Endodermal cell (in vitro differentiated cells): Measurements from ENCODE around the gene LSAMP. TPM values are rescaled to one million over a fixed set of nuclear protein-coding genes. Genes with fewer than 3 reads are reported as not detected.

ENCODE experiments used
- DNase-seq: peaks from one replicate; pipeline ENCODE4 v3.0.0-alpha.2; 2017
- H3K27ac ChIP-seq: 2 replicates; pipeline ENCODE4 v1.5.1; 2013; ENCODE audit warnings: mild to moderate bottlenecking, low read depth, low read length, moderate library complexity
- H3K27me3 ChIP-seq: 2 replicates; pipeline ENCODE4 v1.6.1; 2013; ENCODE audit warnings: mild to moderate bottlenecking, low read length, moderate library complexity; ENCODE audit not compliant: insufficient read depth, control insufficient read depth, poor library complexity, severe bottlenecking
- H3K36me3 ChIP-seq: 2 replicates; pipeline ENCODE4 v1.7.0; 2013; ENCODE audit warnings: mild to moderate bottlenecking, low read length, moderate library complexity; ENCODE audit not compliant: control insufficient read depth, insufficient read depth
- H3K4me1 ChIP-seq: one replicate; pipeline ENCODE4 v1.7.0; 2013; ENCODE audit warnings: low read length; ENCODE audit not compliant: control insufficient read depth, insufficient read depth
- H3K4me3 ChIP-seq: 2 replicates; pipeline ENCODE4 v1.5.1; 2013; ENCODE audit warnings: mild to moderate bottlenecking, low read length, moderate library complexity
- H3K9ac ChIP-seq: 2 replicates; pipeline ENCODE4 v1.6.1; 2013; ENCODE audit warnings: mild to moderate bottlenecking, low read length, moderate library complexity; ENCODE audit not compliant: poor library complexity, severe bottlenecking; ENCODE audit errors: extremely low read depth
- H3K9me3 ChIP-seq: 2 replicates; pipeline ENCODE4 v1.6.1; 2013; ENCODE audit warnings: mild to moderate bottlenecking, low read length, moderate library complexity; ENCODE audit not compliant: control insufficient read depth
- H3K27ac Mint-ChIP-seq: 2 replicates; pipeline ENCODE4 v1.8.0; 2020; ENCODE audit warnings: mixed read lengths
- H3K27me3 Mint-ChIP-seq: 2 replicates; pipeline ENCODE4 v1.8.0; 2021; ENCODE audit warnings: mild to moderate bottlenecking, mixed read lengths; ENCODE audit not compliant: insufficient read depth
- H3K36me3 Mint-ChIP-seq: 2 replicates; pipeline ENCODE4 v1.8.0; 2020; ENCODE audit warnings: low read depth, mixed read lengths
- H3K4me1 Mint-ChIP-seq: 2 replicates; pipeline ENCODE4 v1.8.0; 2020; ENCODE audit warnings: mixed read lengths
- H3K4me3 Mint-ChIP-seq: 2 replicates; pipeline ENCODE4 v1.8.0; 2020; ENCODE audit warnings: mild to moderate bottlenecking, moderate library complexity, mixed read lengths
- H3K9me3 Mint-ChIP-seq: 2 replicates; pipeline ENCODE4 v1.8.0; 2020; ENCODE audit warnings: mild to moderate bottlenecking, mixed read lengths
- WGBS, 2 experiments: methylation state at CpG; one replicate each; pipeline versions ENCODE4 v1.1.5 to v1.1.7; 2013; ENCODE audit warnings: missing lambda C conversion rate in 2 of 2, mixed read lengths in 1 of 2; ENCODE audit not compliant: insufficient coverage in 1 of 2, insufficient read length in 1 of 2; 5-methylcytosine and 5-hydroxymethylcytosine counted together
- total RNA-seq, 2 donors: library from RNA; stranded (reverse); fragmentation: NEBNext Ultra II Directional in 1 of 2; extraction: Animal tissue kit (Norgen Biotek cat#: 25700) in 1 of 2; gene quantifications; 2 replicates in 1 of 2; 3 replicates in 1 of 2; pipeline ENCODE4 v1.2.1, GENCODE V29; 2021
- TF ChIP-seq, protein P1 (sequence below): fragments of 200-600 bp; sonication (generic); conservative IDR thresholded peaks from 2 replicates; pipeline ENCODE4 v1.5.0; 2021; ENCODE audit warnings: antibody characterized with exemption, mild to moderate bottlenecking

Gene LSAMP
- total RNA-seq, 2 donors from 2014 or later, result 4.4 to 10.2 TPM

DNA sequence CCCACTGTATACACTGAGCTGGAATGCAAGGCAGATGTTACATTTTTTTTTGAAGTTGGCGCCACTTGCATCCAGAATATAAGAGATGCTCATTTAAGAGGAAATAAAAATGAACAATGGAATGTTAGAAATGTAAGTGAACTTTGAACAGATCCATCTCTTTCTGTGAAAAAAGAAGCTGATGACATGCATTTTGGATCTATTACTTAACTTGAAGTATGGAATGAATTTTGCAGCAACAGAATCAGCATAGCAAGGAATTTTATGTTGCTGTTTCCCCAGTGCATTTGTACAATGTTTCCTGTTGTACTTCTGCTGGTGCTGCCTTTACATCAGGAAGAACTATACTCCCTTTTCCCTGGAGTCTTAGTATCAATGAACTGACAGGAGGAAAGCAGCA, 178.2 kb downstream of the LSAMP start:
- Mint-ChIP-seq H3K27ac (no peak overlapping the region), H3K4me1 (peaks cover 20% of the 10 kb centered on the region), H3K36me3 (no peaks in the 10 kb centered on the region), H3K9me3 (no peaks in the 10 kb centered on the region), H3K27me3 (peaks cover 11% of the 10 kb centered on the region), H3K4me3 (no peak overlapping the region)
- Histone ChIP-seq H3K4me1 (no peaks in the 10 kb centered on the region), H3K27ac (no peak overlapping the region), H3K9me3 (no peaks in the 10 kb centered on the region), H3K9ac (no peak overlapping the region), H3K4me3 (no peak overlapping the region), H3K36me3 (no peaks in the 10 kb centered on the region), H3K27me3 (no peaks in the 10 kb centered on the region)
- DNase-seq, result no peak
- TF ChIP-seq, protein P1, sequence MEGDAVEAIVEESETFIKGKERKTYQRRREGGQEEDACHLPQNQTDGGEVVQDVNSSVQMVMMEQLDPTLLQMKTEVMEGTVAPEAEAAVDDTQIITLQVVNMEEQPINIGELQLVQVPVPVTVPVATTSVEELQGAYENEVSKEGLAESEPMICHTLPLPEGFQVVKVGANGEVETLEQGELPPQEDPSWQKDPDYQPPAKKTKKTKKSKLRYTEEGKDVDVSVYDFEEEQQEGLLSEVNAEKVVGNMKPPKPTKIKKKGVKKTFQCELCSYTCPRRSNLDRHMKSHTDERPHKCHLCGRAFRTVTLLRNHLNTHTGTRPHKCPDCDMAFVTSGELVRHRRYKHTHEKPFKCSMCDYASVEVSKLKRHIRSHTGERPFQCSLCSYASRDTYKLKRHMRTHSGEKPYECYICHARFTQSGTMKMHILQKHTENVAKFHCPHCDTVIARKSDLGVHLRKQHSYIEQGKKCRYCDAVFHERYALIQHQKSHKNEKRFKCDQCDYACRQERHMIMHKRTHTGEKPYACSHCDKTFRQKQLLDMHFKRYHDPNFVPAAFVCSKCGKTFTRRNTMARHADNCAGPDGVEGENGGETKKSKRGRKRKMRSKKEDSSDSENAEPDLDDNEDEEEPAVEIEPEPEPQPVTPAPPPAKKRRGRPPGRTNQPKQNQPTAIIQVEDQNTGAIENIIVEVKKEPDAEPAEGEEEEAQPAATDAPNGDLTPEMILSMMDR, result no peak
- WGBS, 2 experiments, result 97 to 100% methylated on average over 1 of the region's 1 CpG

DNA sequence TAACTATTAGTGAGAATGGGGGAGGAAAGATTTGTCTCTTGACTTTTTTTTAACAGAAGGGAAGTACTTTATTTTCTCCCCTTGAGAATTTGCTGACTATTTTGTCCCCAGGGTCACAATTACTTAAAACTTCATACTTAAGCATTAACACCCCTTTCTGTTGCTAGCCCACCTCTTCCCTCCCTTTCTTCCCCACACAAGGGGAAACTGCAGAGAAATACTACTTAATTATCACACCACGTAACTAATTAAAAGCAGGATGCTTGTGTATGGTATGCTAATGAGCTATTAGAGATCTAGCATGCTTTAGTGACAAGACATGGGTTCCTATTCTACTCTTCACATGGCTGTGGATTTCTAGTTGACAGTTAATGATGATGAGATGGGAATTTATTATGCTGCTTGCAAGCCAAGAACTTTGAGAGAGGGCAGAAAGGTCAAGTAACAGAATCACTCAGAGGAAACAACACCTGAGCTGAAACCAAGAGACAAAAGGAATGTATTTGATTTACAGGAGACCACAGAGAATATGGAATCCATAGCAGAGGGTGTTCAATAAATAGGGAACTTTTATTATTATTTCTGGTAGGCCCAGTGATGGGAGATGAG, 179.2 kb downstream of the LSAMP start:
- Histone ChIP-seq H3K36me3 (no peaks in the 10 kb centered on the region), H3K27me3 (no peaks in the 10 kb centered on the region), H3K4me3 (no peak overlapping the region), H3K9me3 (no peaks in the 10 kb centered on the region), H3K9ac (no peak overlapping the region), H3K27ac (no peak overlapping the region), H3K4me1 (no peaks in the 10 kb centered on the region)
- no peaks in the 10 kb centered on the region for H3K36me3 Mint-ChIP-seq
- H3K27ac Mint-ChIP-seq, result no peak overlapping the region
- peaks cover 20% of the 10 kb centered on the region for H3K4me1 Mint-ChIP-seq
- H3K4me3 Mint-ChIP-seq, result no peak overlapping the region
- DNase-seq, result no peak
- no CpG with 5 or more reads among the region's 1 CpG for WGBS, 2 experiments
- H3K27me3 Mint-ChIP-seq, result peaks cover 18% of the 10 kb centered on the region
- TF ChIP-seq, protein P1, result no peak
- no peaks in the 10 kb centered on the region for H3K9me3 Mint-ChIP-seq

DNA sequence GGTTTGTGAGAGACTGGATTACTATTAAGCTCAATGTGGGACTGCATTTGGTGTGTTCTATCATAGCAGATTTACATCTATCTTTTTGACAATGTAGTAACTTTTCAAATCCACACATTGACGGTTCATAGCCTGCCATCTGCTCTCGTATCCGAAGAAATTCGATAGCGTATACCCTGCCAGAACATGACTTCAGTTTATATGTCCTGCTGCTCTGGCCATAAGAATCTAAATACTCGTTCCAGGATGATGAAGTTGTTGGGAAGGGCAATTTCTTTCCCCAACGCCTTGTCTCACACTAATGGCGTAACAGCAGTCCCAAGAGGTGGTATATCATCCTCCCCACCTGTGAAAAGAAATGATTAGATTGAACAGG, 180.0 kb downstream of the LSAMP start:
- H3K4me3 Mint-ChIP-seq, result no peak overlapping the region
- Histone ChIP-seq H3K4me1 (no peaks in the 10 kb centered on the region), H3K9me3 (no peaks in the 10 kb centered on the region), H3K27ac (no peak overlapping the region), H3K4me3 (no peak overlapping the region), H3K36me3 (no peaks in the 10 kb centered on the region), H3K9ac (no peak overlapping the region), H3K27me3 (no peaks in the 10 kb centered on the region)
- H3K27me3 Mint-ChIP-seq, result peaks cover 25% of the 10 kb centered on the region
- no peaks in the 10 kb centered on the region for H3K36me3 Mint-ChIP-seq
- WGBS, 2 experiments, result 88 to 90% methylated on average over 5 to 8 of the region's 8 CpGs
- TF ChIP-seq, protein P1, result no peak
- DNase-seq, result no peak
- H3K9me3 Mint-ChIP-seq, result no peaks in the 10 kb centered on the region
- H3K4me1 Mint-ChIP-seq, result peaks cover 24% of the 10 kb centered on the region
- H3K27ac Mint-ChIP-seq, result no peak overlapping the region
